ENCODE measurements around the gene LCE3E.

Gene LCE3E

DNA sequence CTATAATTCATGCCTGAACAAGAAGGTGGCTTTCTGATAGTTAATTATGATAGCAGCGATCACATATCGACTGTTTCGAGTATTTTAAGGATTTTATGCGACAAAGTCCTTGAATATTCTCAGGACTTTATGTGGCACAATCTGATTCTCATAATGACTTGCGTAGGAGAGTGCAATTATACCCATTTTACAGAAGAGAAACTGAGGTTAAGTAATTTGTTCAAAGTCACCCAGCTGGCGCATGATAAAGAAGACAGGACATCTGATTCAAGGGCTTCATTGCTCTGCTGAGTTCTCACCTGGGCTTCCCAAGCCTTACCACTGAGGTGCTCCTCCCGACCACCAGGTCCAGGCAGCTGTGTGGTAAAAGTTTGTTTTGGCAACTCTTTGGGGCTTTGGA is 50.5 kb downstream of the LCE3E start:
- DNase-seq: no peak
